HG03064 (cell line): Measurements from ENCODE around the gene CTDSP1.

ENCODE experiments used
- ATAC-seq: cut with Tn5 transposase; IDR thresholded peaks from one replicate; pipeline ENCODE4 v1.9.1; 2021; ENCODE audit warnings: low read depth; ENCODE audit not compliant: unreplicated experiment

CTDSP1 gene

GRCh38 chr2:218399391-218400166, at the start of gene CTDSP1:
CTDSP1 (plus strand) TSS chr2:218399868; CDS start chr2:218400091, 223 bp downstream.
- peak; percentile 27 for ATAC-seq

- no peak for ATAC-seq
Measured at GRCh38 chr2:218354045-218354444, 45.6 kb upstream of the CTDSP1 start.

GRCh38 chr2:218354850-218355443, 44.7 kb upstream of the CTDSP1 start:
- no peak for ATAC-seq

GRCh38 chr2:218357236-218358177, 42.2 kb upstream of the CTDSP1 start:
- no peak for ATAC-seq

GRCh38 chr2:218360453-218360852, 39.2 kb upstream of the CTDSP1 start:
- no peak for ATAC-seq

- no peak for ATAC-seq
Measured at GRCh38 chr2:218362606-218363005, 37.1 kb upstream of the CTDSP1 start.

GRCh38 chr2:218363736-218364135, 35.9 kb upstream of the CTDSP1 start:
- ATAC-seq, result no peak

- ATAC-seq, result no peak
Measured at GRCh38 chr2:218364196-218364595, 35.5 kb upstream of the CTDSP1 start.

GRCh38 chr2:218366621-218367414, 32.9 kb upstream of the CTDSP1 start:
- no peak for ATAC-seq

- ATAC-seq, result peak; percentile 96
Measured at GRCh38 chr2:218367415-218368149, 32.1 kb upstream of the CTDSP1 start.

- no peak for ATAC-seq
Measured at GRCh38 chr2:218368150-218368528, 31.5 kb upstream of the CTDSP1 start.

GRCh38 chr2:218368621-218369153, 31.0 kb upstream of the CTDSP1 start:
- ATAC-seq, result no peak

- no peak for ATAC-seq
Measured at GRCh38 chr2:218369330-218369729, 30.3 kb upstream of the CTDSP1 start.

GRCh38 chr2:218370410-218371063, 29.1 kb upstream of the CTDSP1 start:
- no peak for ATAC-seq

- no peak for ATAC-seq
Measured at GRCh38 chr2:218371983-218372350, 27.7 kb upstream of the CTDSP1 start.

- ATAC-seq, result no peak
Measured at GRCh38 chr2:218374795-218375194, 24.9 kb upstream of the CTDSP1 start.

- ATAC-seq, result no peak
Measured at GRCh38 chr2:218375212-218375611, 24.5 kb upstream of the CTDSP1 start.

- no peak for ATAC-seq
Measured at GRCh38 chr2:218378053-218378452, 21.6 kb upstream of the CTDSP1 start.

- ATAC-seq, result no peak
Measured at GRCh38 chr2:218381916-218382366, 17.7 kb upstream of the CTDSP1 start, which contains the start of gene SLC11A1. SLC11A1 (plus strand) TSS chr2:218382273; CDS start chr2:218382369, 96 bp downstream.
